GM06990 (cell line): ENCODE data around the gene STRAP.

Experiments
- DNase-seq: peaks from one replicate; pipeline ENCODE4 v3.0.0-alpha.2; 2011; ENCODE audit not compliant: insufficient read length; ENCODE audit errors: extremely low read depth
- H3K27me3 ChIP-seq: replicated peaks from 2 replicates; pipeline ENCODE4 v1.6.0; 2011; ENCODE audit warnings: low read length; ENCODE audit not compliant: control insufficient read depth, insufficient read depth
- H3K36me3 ChIP-seq: 2 replicates; pipeline ENCODE4 v1.5.1; 2011; ENCODE audit warnings: low read length; ENCODE audit not compliant: control insufficient read depth, insufficient read depth
- H3K4me3 ChIP-seq: replicated peaks from 2 replicates; pipeline ENCODE4 v1.5.1; 2011; ENCODE audit warnings: low read depth, mild to moderate bottlenecking, control low read depth, low read length
- TF ChIP-seq, protein P1 (sequence below): IDR thresholded peaks from 2 replicates; pipeline ENCODE4 v1.5.1; 2011; ENCODE audit warnings: low read length, control low read depth, mild to moderate bottlenecking, inconsistent platforms; ENCODE audit not compliant: insufficient read depth, poor library complexity, severe bottlenecking

The STRAP gene

DNA sequence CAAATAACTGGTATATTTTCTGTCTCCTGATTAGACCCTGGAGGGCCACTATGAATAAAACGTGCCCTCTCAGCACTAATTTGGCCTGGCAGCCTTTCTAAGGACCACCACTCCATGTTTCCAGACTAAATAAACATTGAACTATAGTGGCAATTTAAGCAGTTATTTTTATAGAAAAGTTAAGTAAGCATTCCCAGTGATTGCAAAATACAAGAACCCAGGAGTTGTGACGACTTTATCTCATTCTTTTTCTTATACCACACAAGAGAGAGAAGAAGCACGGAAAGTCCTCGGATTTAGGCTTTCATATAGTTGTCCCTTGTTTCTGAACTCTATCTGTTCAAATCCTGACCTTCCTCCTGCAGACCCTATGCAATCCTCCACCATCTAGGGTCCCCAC, 23.1 kb upstream of the STRAP start:
- H3K36me3 ChIP-seq, result no peaks in the 10 kb centered on the region
- H3K27me3 ChIP-seq, result no peaks in the 10 kb centered on the region
- no peak overlapping the region for H3K4me3 ChIP-seq
- TF ChIP-seq, protein P1, sequence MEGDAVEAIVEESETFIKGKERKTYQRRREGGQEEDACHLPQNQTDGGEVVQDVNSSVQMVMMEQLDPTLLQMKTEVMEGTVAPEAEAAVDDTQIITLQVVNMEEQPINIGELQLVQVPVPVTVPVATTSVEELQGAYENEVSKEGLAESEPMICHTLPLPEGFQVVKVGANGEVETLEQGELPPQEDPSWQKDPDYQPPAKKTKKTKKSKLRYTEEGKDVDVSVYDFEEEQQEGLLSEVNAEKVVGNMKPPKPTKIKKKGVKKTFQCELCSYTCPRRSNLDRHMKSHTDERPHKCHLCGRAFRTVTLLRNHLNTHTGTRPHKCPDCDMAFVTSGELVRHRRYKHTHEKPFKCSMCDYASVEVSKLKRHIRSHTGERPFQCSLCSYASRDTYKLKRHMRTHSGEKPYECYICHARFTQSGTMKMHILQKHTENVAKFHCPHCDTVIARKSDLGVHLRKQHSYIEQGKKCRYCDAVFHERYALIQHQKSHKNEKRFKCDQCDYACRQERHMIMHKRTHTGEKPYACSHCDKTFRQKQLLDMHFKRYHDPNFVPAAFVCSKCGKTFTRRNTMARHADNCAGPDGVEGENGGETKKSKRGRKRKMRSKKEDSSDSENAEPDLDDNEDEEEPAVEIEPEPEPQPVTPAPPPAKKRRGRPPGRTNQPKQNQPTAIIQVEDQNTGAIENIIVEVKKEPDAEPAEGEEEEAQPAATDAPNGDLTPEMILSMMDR, result no peak
- DNase-seq, result no peak

- Histone ChIP-seq H3K4me3 (no peak overlapping the region), H3K36me3 (no peaks in the 10 kb centered on the region), H3K27me3 (no peaks in the 10 kb centered on the region)
- no peak for DNase-seq
- TF ChIP-seq, protein P1, result no peak
Observed at GRCh38 chr12:15861404-15861803, 20.8 kb upstream of the STRAP start.

DNA sequence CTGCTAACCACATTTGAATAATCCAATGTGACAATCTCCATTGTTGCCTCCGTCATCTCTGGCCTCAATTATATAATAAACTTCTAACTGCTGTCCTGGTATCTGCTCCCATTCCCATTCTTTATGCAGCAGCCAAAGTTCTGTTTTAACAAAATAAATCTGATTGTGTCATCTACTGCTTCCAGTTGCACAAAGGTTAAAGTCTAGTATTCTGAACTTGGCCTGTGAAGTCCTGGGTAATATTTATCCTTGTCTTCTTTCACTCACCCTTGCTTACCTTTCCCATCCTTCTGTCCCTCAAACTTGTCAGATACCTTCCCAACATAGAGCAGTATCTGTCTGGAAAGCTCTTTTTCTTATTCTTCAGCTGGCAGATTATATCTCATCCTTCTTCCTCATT, 19.3 kb upstream of the STRAP start:
- DNase-seq, result no peak
- Histone ChIP-seq H3K27me3 (no peaks in the 10 kb centered on the region), H3K36me3 (no peaks in the 10 kb centered on the region), H3K4me3 (no peak overlapping the region)
- TF ChIP-seq, protein P1, result no peak

DNA sequence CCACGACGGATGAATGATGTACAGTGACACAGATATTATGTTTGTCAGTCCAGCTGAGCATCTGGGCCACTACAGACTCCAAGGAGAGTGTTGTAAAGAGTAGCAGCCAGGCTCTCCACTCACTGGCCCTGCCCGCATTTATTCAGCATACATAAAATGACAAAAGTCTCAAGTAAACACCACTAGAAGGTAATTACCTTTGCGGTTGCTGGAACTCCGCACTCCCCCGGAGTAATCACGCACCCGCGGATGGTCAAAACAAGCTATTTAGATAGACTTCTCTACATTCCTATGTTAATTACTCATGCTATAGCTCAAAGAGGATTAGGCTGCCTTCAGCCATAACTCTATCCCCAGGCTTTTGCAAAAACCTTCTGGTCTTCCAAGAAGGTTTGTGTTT, 18.8 kb upstream of the STRAP start:
- no peak for DNase-seq

DNA sequence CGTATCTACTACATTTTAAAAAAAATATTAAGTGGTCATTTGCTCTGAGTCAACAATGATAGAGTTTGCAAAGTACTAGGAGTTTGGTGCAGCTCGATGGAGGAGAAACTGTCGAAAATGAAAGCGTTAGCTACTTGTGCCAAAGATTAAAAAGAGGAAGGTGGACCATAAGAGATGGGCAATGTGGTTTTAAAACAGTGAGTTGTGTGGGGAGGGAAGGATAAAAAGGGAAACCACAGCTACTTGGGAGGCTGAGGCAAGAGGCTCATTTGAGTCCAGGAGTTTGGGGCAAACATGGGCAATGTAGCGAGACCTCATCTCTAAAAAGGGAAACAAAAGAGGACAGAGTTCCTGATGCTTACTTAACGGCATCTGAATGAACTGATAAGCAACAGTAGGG, 18.2 kb upstream of the STRAP start:
- Histone ChIP-seq H3K27me3 (no peaks in the 10 kb centered on the region), H3K4me3 (no peak overlapping the region), H3K36me3 (no peaks in the 10 kb centered on the region)
- peak; percentile 20 for DNase-seq
- TF ChIP-seq, protein P1, result no peak

More for the DNA sequence above, 18.8 kb upstream of the STRAP start:
- TF ChIP-seq, protein P1, result no peak
- Histone ChIP-seq H3K36me3 (no peaks in the 10 kb centered on the region), H3K27me3 (no peaks in the 10 kb centered on the region), H3K4me3 (no peak overlapping the region)

DNA sequence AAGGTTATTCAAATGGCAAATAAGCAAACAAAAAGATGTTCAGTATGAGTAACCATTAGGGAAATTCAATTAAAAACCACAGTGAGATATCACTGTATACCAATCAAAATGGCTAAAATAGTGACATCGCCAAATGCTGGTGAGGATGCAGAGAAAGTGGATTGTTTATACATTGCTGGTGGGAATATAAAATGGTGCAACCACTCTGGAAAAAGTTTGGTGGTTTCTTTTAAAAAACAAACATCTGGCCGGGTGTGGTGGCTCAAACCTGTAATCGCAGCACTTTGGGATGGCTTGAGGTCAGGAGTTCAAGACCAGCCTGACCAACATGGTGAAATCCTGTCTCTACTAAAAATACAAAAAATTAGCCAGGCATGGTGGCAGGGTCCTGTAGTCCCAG, 14.0 kb upstream of the STRAP start:
- H3K4me3 ChIP-seq, result no peak overlapping the region
- H3K27me3 ChIP-seq, result no peaks in the 10 kb centered on the region
- no peak for DNase-seq
- TF ChIP-seq, protein P1, result no peak
- H3K36me3 ChIP-seq, result no peaks in the 10 kb centered on the region
